Activated CD8-positive, alpha-beta memory T cell treated with anti-CD3 and anti-CD28 coated beads, Interleukin-2, amount 50 U/mL, for 1 hour (primary cell): ENCODE measurements around the gene NFATC4.

ENCODE experiments used
- DNase-seq: peaks from one replicate; pipeline ENCODE4 v3.0.0-alpha.2; 2020; ENCODE audit errors: extremely low read depth

Gene NFATC4

DNA sequence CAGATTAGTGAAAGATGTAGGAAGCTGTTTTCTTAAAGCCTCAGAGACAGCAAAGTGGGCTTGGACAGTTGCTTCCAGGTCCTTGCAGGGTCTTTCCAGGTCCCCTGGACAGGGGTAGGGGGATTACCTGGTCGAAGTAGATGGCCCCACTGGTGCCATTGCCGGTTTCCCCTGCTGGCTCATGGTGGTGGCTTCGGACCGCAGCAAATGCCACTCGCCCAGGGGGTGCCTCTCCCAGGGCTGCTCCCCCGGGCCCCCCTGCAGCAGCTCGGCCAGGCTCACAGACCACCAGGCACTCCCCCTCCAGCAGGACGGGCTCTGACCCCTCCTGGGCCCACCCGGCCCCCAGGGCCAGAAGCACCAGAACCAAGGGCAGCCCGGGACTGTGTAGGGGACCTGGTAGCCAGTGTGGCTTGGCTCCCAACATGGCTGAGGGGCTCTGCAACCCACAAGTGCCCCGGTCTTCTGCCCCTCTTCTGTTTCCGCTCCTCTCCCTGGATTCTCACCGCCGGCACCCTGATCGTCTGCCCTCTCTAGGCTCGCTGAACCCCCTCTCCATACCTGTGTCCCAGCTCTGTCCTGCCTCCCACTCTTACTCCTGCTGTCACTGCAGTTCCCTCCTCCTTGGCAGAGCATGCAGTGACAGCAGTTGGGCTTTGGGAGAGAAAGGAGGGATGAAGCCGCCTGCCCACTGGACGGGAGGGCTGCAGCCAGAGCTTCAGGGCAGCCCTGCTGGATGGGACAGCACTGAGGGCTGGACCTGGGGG lies 60.8 kb downstream of the NFATC4 start:
- no peak for DNase-seq
